Measurements from ENCODE around the gene C1orf74. TPM values are rescaled to one million over a fixed set of nuclear protein-coding genes. Genes with fewer than 3 reads are reported as not detected.
A peak's percentile ranks its signal among the peaks of the same experiment; 100 is the strongest.

The C1orf74 gene
- total RNA-seq, 1 donor from 2014 or later, result 5.9 TPM

DNA sequence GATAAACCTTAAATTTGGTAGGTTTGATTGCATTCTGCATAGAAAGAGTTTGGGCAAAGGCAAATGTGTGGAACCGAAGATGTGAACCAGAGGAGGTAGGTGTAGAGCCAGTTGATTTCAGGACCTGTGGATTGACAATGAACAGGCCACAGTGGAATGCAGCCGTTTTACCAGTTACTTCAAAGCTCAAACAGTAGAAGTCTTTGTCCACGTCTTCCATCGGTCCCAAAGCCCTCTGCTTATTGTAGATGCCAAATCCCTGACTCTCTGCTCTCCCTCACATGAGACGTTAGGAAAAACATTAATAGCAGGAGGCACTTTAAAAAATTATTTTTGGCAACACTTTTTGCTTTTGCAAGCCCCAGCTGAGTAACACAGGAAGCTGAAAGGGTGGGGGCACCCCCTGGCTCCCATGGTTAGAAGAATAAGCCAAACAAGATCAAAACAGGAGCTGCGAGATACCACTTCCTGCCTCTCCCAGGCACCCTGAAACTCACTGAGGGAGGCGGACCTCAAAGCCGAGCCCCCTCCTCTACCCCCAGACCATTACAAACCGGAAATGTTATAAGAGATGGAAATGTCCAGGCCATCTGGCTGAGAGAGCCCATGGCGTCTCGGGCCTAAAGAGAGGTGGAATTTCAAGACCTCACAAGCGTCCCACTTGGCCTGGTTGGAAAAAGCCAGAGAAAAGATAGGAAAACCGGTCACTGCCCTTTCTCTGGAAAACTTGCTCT lies 15.0 kb downstream of the C1orf74 start:
- peak; percentile 21 for DNase-seq

DNA sequence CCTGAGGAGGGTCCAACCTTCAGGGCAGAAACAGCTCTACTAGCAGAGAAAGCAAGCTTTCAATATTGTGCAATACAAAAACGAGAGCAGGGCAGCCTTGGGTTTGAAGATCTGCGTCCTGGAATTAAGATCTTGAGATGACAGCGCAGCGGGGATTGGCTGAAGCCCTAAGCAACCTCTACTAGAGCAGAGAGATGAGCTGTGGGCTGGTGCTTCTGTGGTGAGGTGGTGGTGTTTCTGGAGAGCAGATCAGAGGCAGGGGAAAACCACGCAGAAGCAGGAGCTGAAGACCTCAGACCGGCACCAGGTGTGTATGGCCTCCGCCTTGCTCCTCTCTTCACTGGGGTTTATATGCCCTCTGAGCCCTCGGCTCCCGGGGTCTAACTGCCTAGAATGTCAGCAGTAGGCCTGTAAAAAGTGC lies 16.0 kb downstream of the C1orf74 start:
- no peak for DNase-seq

DNA sequence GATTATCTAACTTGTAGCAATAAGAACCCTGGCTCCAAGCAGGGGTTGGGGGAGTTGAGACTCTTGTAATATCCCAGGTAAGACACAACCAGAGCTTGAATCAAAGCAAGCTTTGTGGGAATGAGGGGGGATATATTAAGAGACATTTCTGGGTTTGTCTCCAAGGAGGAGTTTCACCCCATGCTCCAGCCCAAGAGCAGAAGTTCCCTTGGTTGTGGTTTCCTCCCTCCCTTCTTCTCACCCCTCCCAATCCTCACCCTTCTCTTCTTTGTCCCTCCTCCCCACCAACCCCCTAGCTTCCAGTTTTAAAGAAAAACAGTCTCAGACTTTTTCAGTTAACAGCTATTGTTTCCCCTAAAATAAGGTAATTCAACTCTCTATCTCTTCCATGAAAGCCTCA lies 16.7 kb downstream of the C1orf74 start:
- no peak for DNase-seq

DNA sequence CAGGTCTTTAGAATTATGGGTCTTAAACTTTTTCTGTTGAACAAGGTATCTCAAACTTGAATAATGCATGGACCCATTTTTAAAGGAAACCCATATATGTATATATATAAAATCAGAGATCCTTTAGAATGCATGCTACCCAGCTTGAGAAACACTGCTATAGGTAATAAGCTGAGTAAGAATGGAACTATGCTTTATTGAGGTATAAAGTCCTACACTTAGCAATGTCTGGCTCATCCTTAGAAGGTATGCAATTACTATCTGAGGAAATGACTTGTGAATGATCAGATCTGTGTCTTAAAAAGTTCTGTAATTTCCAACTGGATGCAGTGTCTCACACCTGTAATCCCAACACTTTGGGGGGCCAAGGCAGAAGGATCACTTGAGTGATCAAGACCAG lies 17.3 kb downstream of the C1orf74 start:
- no peak for DNase-seq

GRCh38 chr1:209766051-209766450 lies 18.3 kb downstream of the C1orf74 start:
- no peak for DNase-seq

DNA sequence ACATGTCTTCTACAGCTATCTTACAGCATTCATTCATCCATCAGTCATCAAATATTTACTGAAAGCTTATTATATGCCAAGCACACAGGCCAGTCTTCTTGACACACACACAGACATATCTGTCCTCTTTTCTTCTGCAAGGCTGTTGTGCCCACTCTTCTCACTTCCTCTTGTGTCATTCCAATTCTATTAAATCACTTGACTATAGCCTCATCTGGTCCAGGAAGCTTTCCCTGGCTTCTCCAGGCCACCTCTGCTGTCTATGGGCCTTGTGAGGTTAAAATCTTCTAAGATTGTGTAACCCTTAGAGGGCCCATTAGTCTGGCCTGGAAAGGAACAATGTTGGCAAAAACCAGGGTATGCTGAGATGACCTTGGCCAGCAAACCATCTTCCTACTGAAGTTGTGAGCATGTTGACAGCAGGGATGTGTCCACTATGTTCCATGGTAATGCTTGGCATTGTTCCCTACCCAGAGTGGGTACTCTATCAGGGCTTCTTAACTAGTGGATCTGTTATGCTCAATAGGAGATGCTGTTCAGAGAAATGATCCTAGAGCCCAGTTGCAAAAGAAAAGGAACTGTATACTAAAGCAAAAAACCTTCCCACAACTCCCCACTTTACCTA lies 23.2 kb downstream of the C1orf74 start:
- DNase-seq, result no peak

GRCh38 chr1:209759829-209760359 lies 24.5 kb downstream of the C1orf74 start:
- no peak for DNase-seq

DNA sequence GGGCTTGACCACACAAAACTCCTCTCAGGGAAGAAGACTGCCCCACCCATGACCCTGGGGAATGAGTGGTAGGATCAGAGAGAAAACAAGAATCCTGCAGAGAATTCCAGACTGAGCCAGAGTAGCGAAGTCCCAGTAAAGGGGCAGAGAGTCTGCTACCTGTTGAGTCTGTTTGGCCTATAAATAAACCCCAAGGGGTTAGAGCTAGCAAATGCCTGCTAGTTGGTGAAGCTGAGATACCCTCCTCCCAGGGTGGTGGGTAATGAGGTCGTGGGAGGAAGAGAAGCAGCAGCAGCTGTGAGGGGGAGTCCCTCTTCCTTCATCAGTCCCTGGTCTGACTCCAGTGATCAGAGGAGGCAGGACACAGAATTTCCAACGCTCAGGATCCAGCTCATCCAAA lies 26.0 kb downstream of the C1orf74 start:
- DNase-seq, result no peak

DNA sequence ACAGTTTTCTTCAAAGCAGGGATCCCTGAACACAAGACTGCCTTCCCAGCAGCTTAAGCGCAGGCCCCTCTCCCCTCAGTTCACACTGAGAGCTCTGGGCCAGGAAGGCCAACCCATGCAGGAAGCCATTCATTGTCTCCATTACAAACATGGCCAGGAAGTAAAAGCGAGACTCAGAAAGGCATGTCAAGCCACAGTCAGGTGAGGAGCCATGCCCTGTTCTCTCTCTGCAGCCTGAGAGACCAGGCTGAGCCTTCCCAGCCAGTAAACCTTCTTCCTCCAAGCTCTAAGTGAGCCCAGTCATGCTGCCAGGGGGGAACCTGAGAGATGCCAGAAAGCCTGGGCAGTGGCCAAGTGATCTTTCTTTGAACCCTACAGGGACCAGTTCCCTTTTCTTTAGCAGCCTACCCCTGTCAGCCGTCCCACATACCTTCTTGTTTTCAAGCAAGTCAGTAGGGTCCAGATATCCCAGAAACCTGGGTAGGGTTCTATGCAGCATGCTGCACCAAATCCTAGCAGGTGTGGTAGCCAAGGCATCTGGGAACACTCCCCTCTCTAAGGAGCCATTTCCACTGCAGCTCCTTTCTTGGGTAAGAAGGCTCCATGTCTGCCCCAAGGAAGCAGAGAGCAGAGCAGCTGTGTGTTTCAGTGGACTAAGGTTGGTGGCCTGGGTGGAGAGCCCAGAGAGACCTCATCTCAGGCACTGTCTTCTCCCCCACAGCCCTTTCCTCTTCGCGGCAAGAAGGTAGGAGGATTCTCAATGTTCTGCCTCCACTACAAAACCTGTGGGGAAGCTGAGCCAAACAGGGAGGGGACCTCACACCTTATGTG lies 27.5 kb downstream of the C1orf74 start:
- no peak for DNase-seq

DNA sequence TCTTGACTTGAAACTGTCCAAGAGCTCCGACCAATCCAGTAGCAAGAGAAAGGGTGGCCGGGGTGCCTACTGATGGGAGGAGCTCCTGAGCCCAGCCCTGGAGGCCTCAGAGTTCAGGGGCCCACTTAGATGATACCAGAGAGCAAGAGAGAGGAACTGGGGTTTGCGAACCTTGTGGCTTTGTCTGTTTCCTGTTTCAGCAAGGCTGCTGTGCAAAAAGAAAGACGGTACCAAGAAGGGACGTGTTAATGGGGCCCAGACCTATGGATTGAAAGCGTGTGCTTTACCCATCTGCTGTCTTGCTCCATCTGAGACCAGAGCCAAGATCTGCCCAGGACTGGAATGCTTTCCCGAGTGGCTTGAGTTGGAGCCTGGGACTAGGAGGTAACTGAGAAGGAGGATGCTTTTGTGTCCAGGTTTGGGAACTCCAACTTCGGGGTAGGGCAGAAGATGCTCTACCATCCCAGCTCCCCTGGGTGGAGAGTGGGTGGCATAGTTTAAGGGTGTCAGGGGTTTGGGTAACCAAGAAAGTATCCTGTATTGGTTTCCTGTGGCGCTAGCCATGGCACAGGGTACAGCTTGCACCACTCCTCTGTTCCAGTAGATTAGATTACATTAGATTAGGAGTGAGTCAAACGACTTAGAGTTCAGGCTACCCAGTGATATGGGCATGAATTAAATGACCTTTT lies 28.3 kb downstream of the C1orf74 start, which contains the start of gene TRAF3IP3:
TSS of gene TRAF3IP3 (plus strand) at position 128 of the 689 bp plus-strand sequence. CDS start 3,987 bp downstream, outside the sequence.
- no peak for DNase-seq

GRCh38 chr1:209755256-209755655 lies 29.1 kb downstream of the C1orf74 start:
- no peak for DNase-seq

- no peak for DNase-seq
These were observed 31.5 kb downstream of the C1orf74 start for GRCh38 chr1:209752890-209753289.

DNA sequence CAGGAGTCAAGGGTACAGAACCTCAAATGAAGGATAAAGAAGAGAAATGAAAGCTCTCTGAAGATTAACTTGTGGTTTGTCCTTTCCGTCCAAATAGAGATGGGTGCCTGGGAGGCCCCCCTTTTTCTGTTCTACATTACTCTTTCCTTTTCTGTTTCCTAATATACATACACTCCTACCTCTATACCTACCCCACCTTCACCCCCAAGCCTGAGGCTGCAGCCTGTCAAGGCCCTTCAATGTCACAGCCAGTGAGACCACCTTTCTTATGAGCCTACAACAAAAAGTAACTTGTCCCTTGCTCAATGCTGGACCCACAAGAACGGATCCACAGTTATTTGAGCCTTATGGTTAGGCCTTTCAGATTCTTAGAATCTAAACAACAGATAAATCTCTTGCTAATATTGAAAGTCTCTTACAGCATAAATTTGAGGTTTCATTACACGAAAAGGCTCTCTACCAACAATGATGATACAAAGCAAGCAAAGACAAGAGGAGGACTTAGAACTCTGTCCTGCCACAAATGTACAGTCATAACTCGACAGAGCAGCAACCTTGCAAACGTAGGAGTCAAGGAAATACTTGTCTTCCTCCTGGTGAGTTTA lies 32.6 kb downstream of the C1orf74 start:
- DNase-seq, result no peak

DNA sequence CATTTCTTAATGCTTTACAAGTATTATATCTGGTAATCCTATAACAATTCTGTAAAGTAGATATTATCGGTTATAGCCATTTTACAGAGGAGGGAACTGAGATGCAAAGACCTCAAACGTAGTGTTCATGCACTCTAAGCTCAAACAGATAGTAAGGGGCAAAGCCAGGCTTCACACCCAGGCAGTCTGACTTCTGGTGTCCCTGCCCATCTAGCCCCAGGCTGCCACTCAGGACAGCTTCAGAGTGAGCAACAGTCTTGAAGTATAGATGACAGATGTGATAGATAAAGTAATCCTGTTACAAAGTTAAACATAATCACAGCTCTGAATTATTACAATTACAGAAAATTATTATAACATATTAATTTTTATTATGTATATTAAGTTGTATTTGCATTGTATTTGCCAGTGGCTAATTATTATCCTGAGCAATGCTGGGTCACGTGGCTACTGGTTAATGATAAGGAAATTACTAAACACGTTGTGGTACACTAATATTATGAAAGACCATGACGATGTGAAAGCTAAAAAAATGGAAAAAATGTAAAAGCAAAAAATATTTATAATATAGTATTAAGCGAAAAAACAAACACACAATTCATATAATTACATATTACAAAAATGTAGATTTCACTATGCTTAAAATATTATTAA lies 34.6 kb downstream of the C1orf74 start:
- no peak for DNase-seq

GRCh38 chr1:209749205-209749604 lies 35.2 kb downstream of the C1orf74 start:
- no peak for DNase-seq

DNA sequence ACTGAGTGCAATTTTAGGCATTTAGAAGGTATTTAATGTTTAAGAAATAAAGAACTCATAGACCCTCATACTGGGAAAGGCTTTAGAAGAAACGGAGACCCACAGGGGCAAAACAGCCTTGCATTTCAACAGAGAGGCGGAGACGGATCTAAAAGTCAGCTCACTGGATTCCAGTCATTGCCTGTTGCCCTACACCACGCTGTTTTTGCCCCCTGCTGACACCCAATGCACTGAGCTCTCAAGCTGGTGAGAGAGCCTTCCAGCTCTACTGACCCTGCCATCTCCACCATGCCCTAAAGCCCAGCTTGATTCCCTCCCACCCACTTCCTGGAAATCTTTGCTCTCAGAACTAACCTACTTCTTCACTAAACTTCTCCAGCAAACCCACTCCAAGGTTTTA lies 35.7 kb downstream of the C1orf74 start:
- no peak for DNase-seq

DNA sequence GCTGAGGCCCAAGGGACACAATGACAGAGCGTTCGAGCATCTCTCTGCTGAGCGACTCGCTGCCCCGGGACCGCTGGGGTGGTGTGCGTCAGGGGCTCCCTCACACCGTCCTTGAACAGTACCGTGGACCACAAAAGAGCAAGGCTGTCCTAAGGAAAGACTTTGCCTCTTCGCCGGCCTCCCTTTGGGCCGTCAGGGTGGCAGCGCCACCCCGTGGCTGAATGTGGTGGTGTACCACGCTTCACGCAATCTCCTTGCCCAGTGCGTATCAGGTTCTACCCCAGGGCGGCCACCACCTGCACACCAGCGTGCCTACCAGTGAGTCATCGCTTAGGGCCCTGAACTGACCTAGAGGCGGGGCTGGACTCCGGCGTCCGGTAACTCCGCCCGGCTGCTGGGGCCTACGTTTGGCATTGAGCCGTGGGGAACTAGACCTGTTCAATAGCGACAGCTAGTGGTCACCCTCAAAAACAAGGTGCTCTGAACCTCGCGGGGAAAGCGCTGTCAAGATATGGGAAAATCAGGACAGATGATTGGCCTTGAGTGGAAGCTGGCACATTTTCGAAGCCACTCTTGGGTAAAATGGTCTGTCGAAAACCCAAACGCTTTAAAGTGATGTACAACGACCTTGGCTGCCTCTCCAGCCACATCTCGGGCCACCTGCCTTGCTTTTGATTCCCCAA lies 36.6 kb downstream of the C1orf74 start:
- DNase-seq, result peak; percentile 39

DNA sequence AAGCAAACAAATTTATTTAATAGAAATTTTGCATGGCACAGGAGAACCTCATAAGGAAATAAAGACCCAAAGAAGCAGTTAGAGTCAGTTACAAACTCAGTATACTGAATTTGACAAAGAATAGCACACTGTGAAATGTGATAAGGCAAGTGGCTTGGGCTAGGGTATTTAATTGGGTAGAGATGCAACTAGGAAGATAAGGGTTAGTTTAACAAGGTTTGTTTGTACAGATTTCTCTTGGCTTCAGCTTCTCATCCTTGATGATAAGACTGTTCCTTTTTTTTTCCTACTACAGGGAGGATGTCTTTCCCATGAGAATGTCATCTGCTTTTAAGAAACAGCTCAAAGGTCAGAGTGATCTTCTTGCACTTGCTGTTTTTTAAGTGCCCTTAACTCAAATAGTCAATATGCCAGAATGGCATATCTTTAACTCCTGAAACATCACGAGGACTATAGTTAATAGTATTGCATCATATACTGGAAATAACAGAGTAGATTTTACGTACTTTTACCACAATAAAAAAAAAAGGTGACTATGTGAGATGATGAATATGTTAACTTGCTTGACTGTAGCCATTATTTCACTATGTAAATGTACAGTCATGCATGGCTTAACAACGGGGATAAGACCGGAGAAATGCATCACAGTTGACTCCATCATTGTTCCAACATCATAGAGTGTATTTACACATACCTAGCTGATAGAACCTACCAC lies 37.8 kb downstream of the C1orf74 start:
- DNase-seq, result no peak

DNA sequence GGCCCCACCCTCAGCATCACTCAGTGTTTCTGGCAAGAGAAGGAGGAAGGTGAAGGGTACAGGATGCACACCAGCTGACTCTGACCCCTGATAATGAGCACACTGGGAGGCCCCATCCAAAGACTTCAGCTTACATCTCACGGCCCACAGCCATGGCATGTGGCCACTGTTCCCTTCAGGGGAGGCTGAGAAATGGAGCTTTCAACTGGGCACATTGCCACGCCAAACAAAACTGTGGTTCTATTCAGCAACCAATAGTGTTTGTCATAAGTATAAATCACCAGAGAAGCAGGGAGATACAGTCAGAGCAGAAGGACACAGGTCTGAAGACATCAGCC lies 41.2 kb downstream of the C1orf74 start:
- DNase-seq, result no peak

Measured in skin of body (tissue), 2 donors.